HG02642 (cell line): Measurements from ENCODE around the gene MIPEP.
"Not testable (repeated sequence)": the region's sequence is repeated elsewhere in the genome, so short reads cannot be mapped to it uniquely, and the experiment has no call there.

Source experiments
- ATAC-seq: cut with Tn5 transposase; IDR thresholded peaks from one replicate; pipeline ENCODE4 v1.9.1; 2021; ENCODE audit warnings: mild to moderate bottlenecking; ENCODE audit not compliant: unreplicated experiment, poor library complexity

The MIPEP gene

DNA sequence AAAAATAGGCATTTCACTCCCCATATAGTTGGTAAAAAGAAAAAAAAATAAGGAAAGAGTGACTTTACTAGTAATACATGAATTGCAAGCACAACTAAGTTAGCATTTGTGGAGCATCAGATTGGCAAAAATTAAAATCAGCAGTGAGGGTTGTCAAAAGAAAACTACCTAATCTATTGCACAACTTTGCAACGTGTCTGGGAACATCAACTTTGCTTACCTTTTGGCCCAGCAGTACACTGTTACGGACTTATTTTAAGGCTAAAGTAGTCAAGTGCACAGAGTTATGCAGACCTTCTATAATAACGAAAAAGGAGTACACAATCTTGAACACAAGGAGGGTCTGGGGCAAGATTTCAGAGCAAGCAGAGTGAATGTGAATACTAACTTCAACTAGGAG lies 102.6 kb downstream of the MIPEP start:
- ATAC-seq = no peak

DNA sequence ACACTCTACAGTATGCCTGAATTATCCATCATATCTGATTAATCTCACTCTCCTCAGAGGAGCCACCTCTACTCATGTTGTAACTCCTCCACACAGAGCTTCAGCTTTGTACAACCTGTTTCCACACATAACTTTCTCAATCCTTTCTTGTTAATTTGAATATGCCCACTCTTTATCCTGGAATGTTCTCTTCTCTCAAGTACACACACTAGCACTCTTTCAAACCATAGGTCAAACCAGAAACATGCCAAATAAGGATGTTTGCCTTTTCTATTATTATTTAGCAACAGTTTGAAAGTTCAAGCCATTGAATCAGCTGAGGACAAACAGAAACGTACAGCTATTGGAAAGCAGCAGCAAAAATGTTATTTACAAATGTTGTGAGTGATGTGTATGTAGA lies 110.3 kb downstream of the MIPEP start:
- ATAC-seq = no peak

DNA sequence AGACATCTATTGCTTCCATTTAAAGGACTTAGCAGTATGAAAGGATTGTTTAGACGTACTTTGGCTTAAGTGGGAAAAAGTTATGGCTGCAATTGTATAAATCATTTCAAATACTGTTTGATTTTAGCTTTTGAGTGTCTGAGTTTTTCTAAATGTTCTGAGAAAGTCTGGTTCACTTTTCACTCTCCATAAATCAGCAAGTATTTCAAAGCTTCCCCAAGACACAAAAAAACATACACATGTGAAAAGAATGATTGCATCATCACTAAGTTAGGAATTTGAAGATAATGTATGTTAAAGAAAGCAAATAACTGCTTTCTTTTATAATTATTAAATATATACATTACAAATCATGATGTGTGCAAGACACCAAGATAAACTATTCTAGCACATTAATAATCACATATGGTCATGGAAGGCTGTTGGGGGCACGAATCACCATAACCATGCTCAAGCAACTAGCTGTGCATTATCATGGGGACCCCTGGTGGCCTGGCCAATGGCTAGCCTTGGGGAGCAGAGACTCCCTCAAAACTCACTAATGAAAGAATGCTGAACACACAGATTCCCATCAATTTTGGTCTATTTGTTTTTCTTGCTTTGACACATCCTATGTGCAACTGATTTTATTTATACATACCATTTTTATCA lies 111.1 kb downstream of the MIPEP start:
- ATAC-seq = no peak

DNA sequence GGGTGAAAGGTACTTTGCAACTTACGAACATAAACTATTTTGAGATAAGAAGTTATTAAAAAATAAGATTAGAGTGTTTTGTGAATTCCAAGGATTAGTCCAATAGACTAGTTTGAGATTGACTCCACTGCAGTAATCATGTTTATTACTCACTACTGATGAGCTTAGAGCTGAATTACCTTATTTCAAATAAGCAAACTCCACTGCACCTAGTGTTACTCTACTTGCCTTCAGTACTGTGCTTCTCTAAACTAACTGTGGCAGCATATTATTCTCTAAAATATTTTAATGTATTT lies 111.7 kb downstream of the MIPEP start:
- ATAC-seq = peak; percentile 30

DNA sequence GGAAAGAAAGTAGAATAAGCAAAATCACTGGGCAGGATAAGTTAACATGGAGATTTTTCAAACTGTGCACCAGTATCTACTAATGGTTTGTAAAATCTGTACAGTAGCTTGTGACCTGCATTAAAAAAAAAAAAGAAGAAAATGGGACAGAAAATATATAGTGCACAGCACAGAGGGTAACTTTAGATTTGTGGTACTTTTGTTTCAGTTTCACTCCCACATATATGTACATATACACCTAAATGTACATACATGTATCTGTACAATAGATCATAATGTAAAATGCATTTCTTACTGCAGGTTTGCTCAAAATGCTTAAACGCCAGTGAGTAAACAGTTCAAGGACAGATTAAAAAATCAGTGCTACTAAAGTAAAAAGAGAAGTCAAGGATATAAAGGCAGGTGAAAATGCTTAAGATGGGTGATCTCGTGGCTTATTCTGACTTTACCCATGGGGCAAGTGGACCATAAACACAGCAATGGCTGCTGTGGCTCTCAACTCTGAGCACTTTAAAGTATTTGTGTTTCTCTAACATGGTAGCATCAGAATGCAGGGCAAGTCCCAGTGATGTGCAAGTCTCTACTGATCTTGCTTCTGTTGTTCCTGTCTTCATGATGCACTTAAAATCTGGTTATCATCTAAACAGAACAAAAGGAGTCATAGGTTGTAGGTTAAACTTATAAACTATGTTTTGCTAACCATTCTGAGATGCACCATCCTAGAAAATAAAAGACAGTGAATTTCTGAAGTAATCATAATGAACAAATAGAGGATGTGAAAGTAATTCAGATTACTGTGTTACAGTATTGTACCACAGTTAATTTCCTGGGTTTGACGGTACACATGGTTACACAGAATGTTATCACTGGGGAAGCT lies 112.3 kb downstream of the MIPEP start:
- peak; percentile 92 for ATAC-seq

DNA sequence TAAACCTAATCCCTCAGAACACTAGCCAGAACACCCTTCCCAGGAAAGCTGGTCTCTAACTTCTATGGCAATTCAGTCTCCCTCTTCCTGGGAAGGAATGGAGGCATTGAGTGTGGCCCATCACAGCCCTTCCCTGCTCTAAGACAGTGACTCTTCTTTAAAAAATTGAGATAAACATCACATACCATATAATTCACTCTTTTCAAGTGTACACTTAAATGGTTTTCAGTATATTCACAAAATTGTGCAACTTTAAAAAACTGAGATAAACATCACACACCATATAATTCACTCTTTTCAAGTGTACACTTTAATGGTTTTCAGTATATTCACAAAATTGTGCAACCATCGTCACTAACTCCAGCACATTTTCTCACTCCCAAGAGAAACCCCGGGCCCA lies 116.5 kb downstream of the MIPEP start:
- ATAC-seq = no peak

DNA sequence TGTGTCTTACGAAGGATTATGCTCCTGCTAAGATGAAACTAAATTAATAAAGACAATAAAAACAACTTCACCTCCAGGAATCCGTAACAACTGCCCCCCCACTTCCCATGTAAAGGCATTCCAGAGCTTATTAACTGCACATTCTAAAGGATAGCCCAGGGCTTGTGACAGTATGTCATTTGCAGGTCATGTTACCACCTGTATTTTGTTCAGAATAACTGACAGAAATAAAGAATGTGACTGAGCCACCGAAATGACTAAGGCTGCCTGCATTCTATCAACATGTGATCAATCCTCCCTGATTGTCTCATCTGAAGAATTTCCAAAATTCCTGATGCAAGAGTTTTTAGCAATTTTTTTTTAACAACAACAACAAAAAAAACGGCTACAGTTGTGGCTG lies 117.2 kb downstream of the MIPEP start:
- ATAC-seq = no peak

DNA sequence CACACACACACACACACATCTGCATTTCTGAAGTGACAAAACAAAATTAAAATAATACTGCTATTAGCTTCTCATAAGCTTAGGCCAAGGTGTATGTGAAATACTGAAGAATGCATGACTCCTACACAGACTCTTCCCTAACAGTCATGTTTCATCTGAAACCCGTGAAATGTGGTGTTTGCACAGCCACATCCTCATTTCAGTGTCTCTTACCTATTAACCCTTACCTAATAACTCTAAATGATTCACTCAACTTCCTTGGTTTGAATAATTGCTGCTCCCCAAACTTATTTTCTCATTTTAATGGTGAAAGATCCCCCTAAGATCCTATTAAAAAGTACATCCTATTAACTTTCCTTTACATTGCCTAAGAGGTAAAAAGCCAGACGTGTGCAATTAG lies 117.6 kb downstream of the MIPEP start:
- peak; percentile 93 for ATAC-seq

DNA sequence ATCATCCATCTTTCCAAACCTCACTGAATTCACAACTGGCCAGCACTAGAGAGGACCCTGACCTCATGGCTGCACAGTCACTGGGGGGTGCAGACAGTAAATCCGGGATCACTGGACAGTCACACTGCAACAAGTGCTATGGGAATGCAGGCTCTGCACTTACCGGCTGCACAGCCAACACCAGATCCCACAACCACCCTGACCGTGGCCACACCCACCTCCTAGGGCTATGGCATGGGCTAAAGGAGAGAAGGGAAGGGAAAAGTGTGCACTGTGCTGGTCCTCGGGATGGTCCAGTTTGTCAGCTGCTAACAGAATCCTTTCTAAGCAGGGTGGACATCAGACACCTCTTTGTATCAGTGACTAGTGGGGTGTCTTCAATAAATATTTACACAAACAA lies 118.2 kb downstream of the MIPEP start:
- ATAC-seq = no peak

DNA sequence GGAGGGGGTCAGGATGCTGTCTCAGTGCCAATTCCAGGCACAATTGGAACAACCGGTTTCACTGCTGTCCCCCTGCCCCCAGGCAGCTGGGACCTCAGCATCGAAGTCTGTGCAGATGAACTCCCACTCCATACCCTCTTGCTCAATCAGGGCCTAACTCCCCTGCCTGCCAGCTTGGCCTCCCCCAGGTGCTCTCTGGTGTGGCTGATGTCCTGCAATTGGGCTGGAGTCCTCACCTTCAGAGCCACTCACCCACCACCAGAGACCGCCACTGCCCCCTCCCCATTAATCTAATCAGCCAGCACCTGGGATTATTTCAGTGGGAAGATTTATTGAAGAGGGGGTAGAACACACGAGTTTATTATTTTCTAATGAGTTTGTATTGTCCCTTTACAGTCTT lies 118.8 kb downstream of the MIPEP start:
- no peak for ATAC-seq

DNA sequence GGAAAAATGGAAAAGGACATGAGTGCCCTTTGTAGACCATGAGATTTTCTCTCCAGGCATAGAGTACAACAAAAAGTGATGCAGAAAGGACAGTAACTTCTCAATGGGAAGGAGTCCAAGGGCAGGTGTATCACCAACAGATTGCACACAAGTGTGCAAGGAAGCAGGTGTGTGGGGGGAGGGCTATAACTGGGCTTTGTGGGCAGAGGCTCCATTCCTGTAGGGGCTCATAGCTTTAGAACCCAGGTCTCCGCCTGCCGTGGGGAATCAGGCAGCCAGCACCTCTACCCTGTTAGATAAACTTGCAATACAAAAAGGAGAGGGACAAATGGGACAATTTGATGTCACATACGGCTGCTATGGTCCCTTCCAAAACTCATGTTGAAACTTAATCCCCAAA lies 119.8 kb downstream of the MIPEP start:
- no peak for ATAC-seq

DNA sequence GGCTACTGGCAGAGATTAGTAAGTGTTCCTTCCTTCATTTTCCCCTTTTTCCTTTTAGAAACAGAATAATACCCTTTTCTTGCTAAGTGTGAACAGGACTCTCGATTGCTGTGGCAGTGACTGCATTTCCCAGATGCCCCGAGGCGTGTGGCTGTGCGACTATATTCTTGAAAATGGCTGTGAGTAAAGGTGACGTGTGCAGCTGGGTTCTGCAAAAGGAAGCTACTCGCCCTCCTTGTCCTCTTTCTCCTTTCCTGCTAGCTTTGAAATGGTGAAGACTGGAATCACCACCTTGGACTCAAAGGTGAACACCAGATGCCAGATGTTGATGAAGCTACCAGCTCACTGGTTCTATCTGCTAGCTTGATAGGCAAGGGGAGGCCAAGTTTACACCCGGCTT lies 121.4 kb downstream of the MIPEP start:
- no peak for ATAC-seq

DNA sequence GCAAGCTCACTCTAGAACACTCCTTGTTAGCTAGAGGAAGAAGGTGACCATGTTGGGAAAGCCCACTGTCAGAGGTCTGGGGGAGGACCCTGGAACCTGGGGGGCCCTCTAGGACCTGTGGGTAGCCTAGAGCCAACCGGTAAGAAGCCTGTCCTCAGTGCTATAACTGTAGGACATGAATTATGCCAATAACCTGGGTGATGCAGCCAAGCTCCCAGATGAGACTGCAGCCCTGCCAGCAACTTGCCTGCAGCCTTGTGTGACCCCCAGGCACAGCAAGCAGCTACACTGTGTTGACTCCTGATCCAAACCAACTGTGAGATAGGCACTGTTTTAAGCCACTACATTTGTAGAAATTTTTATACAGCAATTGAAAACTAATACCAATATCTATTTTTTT lies 122.3 kb downstream of the MIPEP start:
- no peak for ATAC-seq

DNA sequence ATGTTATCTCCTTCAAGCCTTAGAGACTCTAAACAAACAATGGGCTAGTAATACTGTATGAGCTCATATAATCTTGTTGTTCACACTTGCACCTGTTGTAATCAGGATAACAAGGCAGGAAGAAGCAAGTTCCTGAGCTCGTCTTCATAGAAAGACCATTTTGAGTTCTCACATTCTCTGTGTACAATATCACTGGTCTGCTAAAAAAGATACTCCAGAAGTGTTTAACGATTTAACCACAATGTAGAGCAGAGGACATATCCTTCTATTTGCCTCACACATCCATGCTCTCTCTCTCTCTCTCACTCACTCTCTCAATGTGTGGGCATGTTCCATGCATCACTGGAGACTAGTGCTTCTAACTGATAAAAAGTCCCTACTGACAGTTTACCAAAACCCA lies 122.9 kb downstream of the MIPEP start:
- no peak for ATAC-seq

DNA sequence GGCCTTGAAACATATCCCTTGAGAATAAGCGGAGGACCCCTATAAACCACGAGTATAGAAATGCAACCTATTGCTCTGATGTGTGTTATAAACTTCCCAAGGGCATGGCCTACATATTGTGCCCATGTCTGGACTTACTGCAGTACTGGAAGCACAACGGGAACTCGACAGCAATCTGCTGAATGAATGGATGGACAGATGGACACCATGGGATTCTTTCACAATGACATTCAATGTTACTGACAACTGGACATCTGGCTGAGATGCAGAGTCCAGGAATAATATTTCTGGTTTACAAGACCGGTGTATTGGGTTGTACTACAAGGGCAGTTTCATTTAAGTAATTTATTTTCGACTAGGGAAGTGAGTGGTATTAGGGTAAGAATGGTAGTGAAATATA lies 123.7 kb downstream of the MIPEP start:
- no peak for ATAC-seq

DNA sequence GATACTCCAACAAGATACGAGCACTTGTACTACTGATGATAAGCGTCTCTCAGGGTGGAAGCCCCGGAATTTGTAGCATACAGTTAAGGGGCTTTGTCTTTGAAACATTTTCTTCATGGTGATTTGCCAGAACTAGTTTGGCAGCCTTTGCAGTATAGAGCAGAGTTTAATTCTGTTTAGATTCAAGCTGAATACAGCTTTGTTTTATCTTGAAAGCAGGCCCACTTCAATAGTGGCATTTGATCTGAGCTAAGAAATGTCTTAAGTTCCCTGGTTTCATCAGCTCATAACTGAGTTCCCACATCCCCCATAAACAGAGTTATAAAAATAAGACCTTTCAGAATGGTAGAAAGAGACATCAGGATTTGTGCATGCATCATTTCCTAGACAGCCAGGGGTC lies 125.9 kb downstream of the MIPEP start:
- ATAC-seq = no peak

DNA sequence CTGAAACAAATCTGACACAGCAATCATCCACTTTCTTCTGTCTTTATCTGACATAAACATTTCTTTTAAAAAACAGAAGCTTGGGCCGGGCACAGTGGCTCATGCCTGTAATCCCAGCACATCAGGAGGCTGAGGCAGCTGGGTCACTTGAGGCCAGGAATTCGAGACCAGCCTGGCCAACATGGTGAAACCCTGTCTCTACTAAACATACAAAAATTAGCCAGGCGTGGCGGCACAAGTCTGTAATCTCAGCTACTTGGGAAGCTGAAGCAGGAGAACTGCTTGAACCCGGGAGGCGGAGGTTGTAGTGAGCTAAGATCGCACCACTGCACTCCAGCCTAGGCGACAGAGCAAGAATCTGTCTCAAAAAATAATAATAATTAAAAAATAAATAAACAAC lies 127.4 kb downstream of the MIPEP start:
- ATAC-seq = not testable (repeated sequence)

DNA sequence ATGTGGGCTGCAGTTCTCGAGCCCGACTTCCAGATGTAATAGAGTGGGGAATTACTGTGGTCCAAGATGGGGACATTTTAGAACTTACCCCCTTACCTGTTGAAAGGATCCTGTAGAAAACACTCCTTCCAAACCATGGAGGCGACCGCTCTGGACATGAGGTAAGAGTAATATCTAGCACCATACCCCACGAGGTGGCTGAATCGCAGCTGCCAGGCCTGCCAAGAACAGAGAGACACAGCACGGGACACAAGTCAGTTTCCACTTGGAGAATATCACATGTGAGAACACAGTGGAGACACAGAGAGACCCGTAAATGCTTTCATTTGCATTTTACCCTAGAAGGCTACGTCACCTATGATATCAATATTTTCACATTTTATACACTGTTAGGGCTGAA lies 129.2 kb downstream of the MIPEP start:
- no peak for ATAC-seq

DNA sequence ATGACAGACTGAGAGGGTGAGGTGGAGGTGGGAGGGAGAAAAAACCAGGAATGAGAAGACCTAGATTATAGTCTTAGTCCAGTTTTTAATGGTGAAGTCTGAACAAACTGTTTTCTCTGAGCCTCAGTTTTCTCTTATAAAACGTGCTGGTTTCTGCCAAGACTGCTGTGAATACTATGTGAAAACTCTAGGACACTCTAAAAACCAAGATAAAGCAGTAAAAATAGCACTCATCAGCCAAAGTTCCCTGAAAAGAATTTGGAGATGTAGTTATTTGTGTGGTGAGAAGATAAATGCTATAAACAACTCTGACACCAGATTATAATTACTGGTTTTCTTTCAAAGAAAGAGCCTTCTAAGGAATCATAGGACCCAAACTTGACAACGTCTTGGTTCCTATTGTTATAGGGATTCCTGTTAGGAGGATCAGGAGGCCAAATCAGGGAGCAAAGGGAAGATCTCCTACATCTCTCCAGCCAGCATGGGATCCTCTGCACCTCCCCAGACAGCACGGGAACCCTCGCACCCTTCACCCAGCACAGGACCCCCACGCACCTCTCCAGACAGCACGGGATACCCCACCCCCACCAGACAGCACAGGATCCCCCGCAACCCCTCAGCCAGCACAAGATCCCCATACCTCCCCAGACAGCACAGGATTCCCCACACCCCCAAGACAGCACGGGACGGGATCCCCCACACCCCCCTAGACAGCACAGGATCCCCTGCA lies 130.2 kb downstream of the MIPEP start:
- ATAC-seq = no peak

DNA sequence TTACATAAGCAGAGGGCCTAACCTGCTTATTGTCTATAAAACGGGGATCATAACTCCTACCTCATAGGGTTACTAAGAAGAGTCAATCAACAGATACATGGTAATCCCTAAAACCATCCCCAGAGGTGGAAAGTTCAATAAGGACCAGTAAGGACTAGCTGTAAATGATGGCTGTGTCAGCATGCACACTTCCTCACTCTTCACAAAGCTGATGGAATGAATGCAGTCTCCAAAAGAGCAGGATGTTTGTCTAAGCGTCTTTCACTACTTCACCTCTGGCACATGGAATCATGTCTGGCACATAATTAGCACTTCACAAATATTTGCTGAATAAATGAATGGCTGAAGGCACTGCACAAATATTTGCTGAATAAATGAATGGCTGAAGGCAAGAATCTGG lies 134.2 kb downstream of the MIPEP start:
- no peak for ATAC-seq

DNA sequence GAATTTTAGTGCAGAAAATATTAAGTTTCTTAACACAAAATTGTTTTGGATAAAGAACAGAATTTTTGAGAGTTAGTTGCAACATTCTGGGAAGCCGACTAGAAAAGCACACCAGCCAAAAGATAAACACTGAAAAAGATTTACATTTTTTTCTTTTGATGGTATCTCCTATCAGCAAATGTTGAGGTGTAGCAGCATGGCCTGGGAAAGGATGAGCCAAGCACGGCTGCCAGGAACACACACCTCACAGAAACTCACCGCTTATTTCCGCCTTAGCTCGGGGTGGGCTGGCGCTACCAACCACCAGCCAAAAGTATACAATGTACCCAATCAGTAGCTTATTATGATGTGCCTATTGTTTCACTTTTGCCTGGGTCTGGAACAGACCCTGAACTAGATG lies 134.7 kb downstream of the MIPEP start:
- no peak for ATAC-seq

DNA sequence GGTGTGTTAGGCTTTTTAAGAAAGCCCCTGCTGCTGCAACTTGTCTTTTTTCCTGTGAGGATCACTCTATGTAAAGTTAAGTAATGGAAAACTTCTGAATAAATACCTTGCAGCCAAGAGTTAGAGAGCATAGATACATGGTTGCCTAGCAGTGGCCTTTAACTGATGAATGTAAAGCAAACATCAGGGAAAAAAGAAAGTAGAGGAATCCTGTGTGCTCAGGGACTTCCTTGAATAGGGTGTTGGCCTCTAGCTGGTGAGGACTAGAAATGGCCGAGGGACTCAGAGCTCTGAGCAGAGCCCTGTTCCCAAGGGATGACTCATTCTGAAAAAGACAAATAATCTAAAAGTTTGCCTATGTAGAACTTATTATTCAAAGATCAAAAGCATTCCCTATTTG lies 135.7 kb downstream of the MIPEP start:
- no peak for ATAC-seq
